GM21723 (cell line): ENCODE measurements around the gene TINAGL1.

Source experiments
- ATAC-seq: cut with Tn5 transposase; IDR thresholded peaks from one replicate; pipeline ENCODE4 v1.9.1; 2021; ENCODE audit warnings: mild to moderate bottlenecking, moderate library complexity; ENCODE audit not compliant: unreplicated experiment

Gene TINAGL1

GRCh38 chr1:31568895-31569595 is 7.3 kb upstream of the TINAGL1 start:
- no peak for ATAC-seq

GRCh38 chr1:31569596-31570173 is 6.6 kb upstream of the TINAGL1 start:
- ATAC-seq, result no peak

GRCh38 chr1:31570228-31570627 is 6.1 kb upstream of the TINAGL1 start:
- ATAC-seq, result no peak

- no peak for ATAC-seq
These were observed 5.4 kb upstream of the TINAGL1 start for GRCh38 chr1:31570906-31571305.

- ATAC-seq, result no peak
These were observed 4.7 kb upstream of the TINAGL1 start for GRCh38 chr1:31571340-31572295.

- no peak for ATAC-seq
These were observed 3.8 kb upstream of the TINAGL1 start for GRCh38 chr1:31572323-31573104.

GRCh38 chr1:31573261-31573660 is 3.1 kb upstream of the TINAGL1 start:
- ATAC-seq, result no peak

GRCh38 chr1:31574749-31575368 is 1.5 kb upstream of the TINAGL1 start:
- ATAC-seq, result no peak

GRCh38 chr1:31575369-31576140 is 760 bp upstream of the TINAGL1 start:
- no peak for ATAC-seq

GRCh38 chr1:31576743-31577455 is 584 bp downstream of the TINAGL1 start:
- ATAC-seq, result no peak

- no peak for ATAC-seq
These were observed 1.3 kb downstream of the TINAGL1 start for GRCh38 chr1:31577515-31578192.

- ATAC-seq, result no peak
These were observed 3.1 kb downstream of the TINAGL1 start for GRCh38 chr1:31579374-31579773.

- ATAC-seq, result no peak
These were observed 4.2 kb downstream of the TINAGL1 start for GRCh38 chr1:31580513-31580870.

- ATAC-seq, result no peak
These were observed 4.7 kb downstream of the TINAGL1 start for GRCh38 chr1:31580891-31581603.

- no peak for ATAC-seq
These were observed 5.8 kb downstream of the TINAGL1 start for GRCh38 chr1:31581821-31582810.

- no peak for ATAC-seq
These were observed 7.0 kb downstream of the TINAGL1 start for GRCh38 chr1:31583082-31583994.
